ENCODE measurements around the gene GPR42. TPM values are rescaled to one million over a fixed set of nuclear protein-coding genes. Genes with fewer than 3 reads are reported as not detected.

The GPR42 gene
- total RNA-seq, 1 experiment from 2014 or later: not detected

Other genes with a start within 250 kb of the GPR42 start
- gene LGI4, start 236.0 kb upstream of the GPR42 start, total RNA-seq (2014; rRNA removed; shearing (Covaris generic)): 0.36 TPM in 1 of 2 replicates, not detected in the other
- 0.98 TPM in 1 of 2 replicates, not detected in the other for gene FXYD1, start 232.2 kb upstream of the GPR42 start, total RNA-seq (2014; rRNA removed; shearing (Covaris generic))
- not detected in 2 replicates for gene FXYD7, start 227.8 kb upstream of the GPR42 start, total RNA-seq (2014; rRNA removed; shearing (Covaris generic))
- gene FXYD5, start 216.3 kb upstream of the GPR42 start, total RNA-seq (2014; rRNA removed; shearing (Covaris generic)): 258 and 338 TPM in 2 replicates
- not detected in 2 replicates for gene FAM187B, start 142.3 kb upstream of the GPR42 start, total RNA-seq (2014; rRNA removed; shearing (Covaris generic))
- 1.8 TPM in 2 replicates for gene LSR, start 122.1 kb upstream of the GPR42 start, total RNA-seq (2014; rRNA removed; shearing (Covaris generic))
- gene USF2, start 102.1 kb upstream of the GPR42 start, total RNA-seq (2014; rRNA removed; shearing (Covaris generic)): 33.9 and 37.4 TPM in 2 replicates
- not detected in 2 replicates for gene HAMP, start 88.5 kb upstream of the GPR42 start, total RNA-seq (2014; rRNA removed; shearing (Covaris generic))
- not detected in 2 replicates for gene MAG, start 78.9 kb upstream of the GPR42 start, total RNA-seq (2014; rRNA removed; shearing (Covaris generic))
- gene CD22, start 41.9 kb upstream of the GPR42 start, total RNA-seq (2014; rRNA removed; shearing (Covaris generic)): 0.20 and 0.24 TPM in 2 replicates
- not detected in 2 replicates for gene FFAR1, start 23.2 kb upstream of the GPR42 start, total RNA-seq (2014; rRNA removed; shearing (Covaris generic))
- gene FFAR3, start 12.6 kb upstream of the GPR42 start, total RNA-seq (2014; rRNA removed; shearing (Covaris generic)): not detected in 2 replicates
- not detected in 2 replicates for gene FFAR2, start 77.2 kb downstream of the GPR42 start, total RNA-seq (2014; rRNA removed; shearing (Covaris generic))
- gene KRTDAP, start 119.4 kb downstream of the GPR42 start, total RNA-seq (2014; rRNA removed; shearing (Covaris generic)): not detected in 2 replicates
- 2.9 TPM in 1 of 2 replicates, not detected in the other for gene DMKN, start 142.6 kb downstream of the GPR42 start, total RNA-seq (2014; rRNA removed; shearing (Covaris generic))
- not detected in 2 replicates for gene SBSN, start 157.2 kb downstream of the GPR42 start, total RNA-seq (2014; rRNA removed; shearing (Covaris generic))
- gene GAPDHS, start 162.4 kb downstream of the GPR42 start, total RNA-seq (2014; rRNA removed; shearing (Covaris generic)): 0.20 TPM in 1 of 2 replicates, not detected in the other
- 133 and 153 TPM in 2 replicates for gene TMEM147, start 174.6 kb downstream of the GPR42 start, total RNA-seq (2014; rRNA removed; shearing (Covaris generic))
- 0.12 TPM in 1 of 2 replicates, not detected in the other for gene ATP4A, start 192.6 kb downstream of the GPR42 start, total RNA-seq (2014; rRNA removed; shearing (Covaris generic))
- not detected in 2 replicates for gene PMIS2, start 215.1 kb downstream of the GPR42 start, total RNA-seq (2014; rRNA removed; shearing (Covaris generic))
- 9.7 and 9.8 TPM in 2 replicates for gene HAUS5, start 241.7 kb downstream of the GPR42 start, total RNA-seq (2014; rRNA removed; shearing (Covaris generic))

Measured in RPMI7951 (cell line).